GM23338 (cell line): Measurements from ENCODE around the gene MRPS10. TPM values are rescaled to one million over a fixed set of nuclear protein-coding genes. Genes with fewer than 3 reads are reported as not detected.

Experiments used
- ATAC-seq: fragments of 200-7000 bp; cut with Tn5 transposase; 3 replicates; pipeline ENCODE4 v1.9.1; 2020
- DNase-seq: peaks from one replicate; pipeline ENCODE4 v3.0.0-alpha.2; 2015; ENCODE audit warnings: low spot score
- H2AFZ ChIP-seq: fragments of 200-600 bp; sonication (generic); 2 replicates; pipeline ENCODE4 v1.8.0; 2016; ENCODE audit warnings: antibody characterized with exemption, mild to moderate bottlenecking, moderate library complexity
- H3F3A ChIP-seq: fragments of 200-600 bp; sonication (generic); replicated peaks from 2 replicates; pipeline ENCODE4 v1.8.0; 2017; ENCODE audit warnings: antibody characterized with exemption, mixed run types, low read depth
- H3K27ac ChIP-seq: fragments of 200-600 bp; sonication (generic); 2 replicates; pipeline ENCODE4 v1.6.1; 2016; ENCODE audit warnings: low read depth
- H3K27me3 ChIP-seq: fragments of 200-600 bp; sonication (generic); 2 replicates; pipeline ENCODE4 v1.8.0; 2016; ENCODE audit warnings: mild to moderate bottlenecking, mixed run types, moderate library complexity; ENCODE audit not compliant: insufficient read depth
- H3K36me3 ChIP-seq: fragments of 200-600 bp; sonication (generic); 2 replicates; pipeline ENCODE4 v1.8.0; 2016; ENCODE audit warnings: mild to moderate bottlenecking; ENCODE audit not compliant: insufficient read depth
- H3K4me1 ChIP-seq: fragments of 200-600 bp; sonication (generic); 2 replicates; pipeline ENCODE4 v1.8.0; 2016; ENCODE audit warnings: mild to moderate bottlenecking, moderate library complexity; ENCODE audit not compliant: insufficient read depth
- H3K4me2 ChIP-seq: fragments of 200-600 bp; sonication (generic); 2 replicates; pipeline ENCODE4 v1.7.1; 2017; ENCODE audit warnings: mixed run types
- H3K4me3 ChIP-seq: fragments of 200-600 bp; sonication (generic); 2 replicates; pipeline ENCODE4 v1.6.1; 2016; ENCODE audit warnings: mixed run types
- H3K79me2 ChIP-seq: fragments of 200-600 bp; sonication (generic); replicated peaks from 2 replicates; pipeline ENCODE4 v1.8.0; 2017; ENCODE audit warnings: mild to moderate bottlenecking; ENCODE audit not compliant: insufficient read depth
- H3K9me2 ChIP-seq: fragments of 200-600 bp; sonication (generic); 2 replicates; pipeline ENCODE4 v1.8.0; 2017; ENCODE audit not compliant: insufficient read depth
- H4K20me1 ChIP-seq: fragments of 200-600 bp; sonication (generic); replicated peaks from 2 replicates; pipeline ENCODE4 v1.8.0; 2017; ENCODE audit warnings: mild to moderate bottlenecking; ENCODE audit not compliant: insufficient read depth
- H3K27ac Mint-ChIP-seq: 2 replicates; pipeline ENCODE4 v1.8.0; 2020; ENCODE audit warnings: inconsistent platforms, mild to moderate bottlenecking, moderate library complexity, mixed read lengths
- H3K27me3 Mint-ChIP-seq: 3 replicates; pipeline ENCODE4 v1.8.0; 2022; ENCODE audit warnings: low read depth, mild to moderate bottlenecking, moderate library complexity, mixed read lengths, inconsistent platforms; ENCODE audit not compliant: insufficient read depth, poor library complexity
- H3K36me3 Mint-ChIP-seq: 3 replicates; pipeline ENCODE4 v1.8.0; 2021; ENCODE audit warnings: low read depth, mild to moderate bottlenecking, inconsistent platforms, moderate library complexity, mixed read lengths
- H3K4me1 Mint-ChIP-seq: 3 replicates; pipeline ENCODE4 v1.8.0; 2020; ENCODE audit warnings: mild to moderate bottlenecking, inconsistent platforms, mixed read lengths
- H3K4me3 Mint-ChIP-seq: 3 replicates; pipeline ENCODE4 v1.8.0; 2021; ENCODE audit warnings: moderate library complexity, mild to moderate bottlenecking, inconsistent platforms, mixed read lengths
- H3K9me3 Mint-ChIP-seq: 3 replicates; pipeline ENCODE4 v1.8.0; 2020; ENCODE audit warnings: moderate library complexity, mild to moderate bottlenecking, inconsistent platforms, mixed read lengths
- CREB1 ChIP-seq: fragments of 250-450 bp; sonication (Bioruptor Pico); IDR thresholded peaks from 2 replicates; pipeline ENCODE4 v1.5.0; 2020; ENCODE audit warnings: low read depth, mild to moderate bottlenecking, moderate library complexity
- EZH2 ChIP-seq: fragments of 200-600 bp; sonication (generic); IDR thresholded peaks from one replicate; pipeline ENCODE4 v1.8.0; 2017; ENCODE audit warnings: antibody characterized with exemption, mild to moderate bottlenecking, low read depth; ENCODE audit not compliant: unreplicated experiment
- EZH2phosphoT487 ChIP-seq: fragments of 200-600 bp; sonication (generic); IDR thresholded peaks from one replicate; pipeline ENCODE4 v1.8.1; 2018; ENCODE audit warnings: antibody characterized with exemption; ENCODE audit not compliant: unreplicated experiment
- JUNB ChIP-seq: IDR thresholded peaks from one replicate; pipeline ENCODE4 v1.6.1; 2016; ENCODE audit warnings: antibody characterized with exemption; ENCODE audit not compliant: unreplicated experiment
- NANOG ChIP-seq: IDR thresholded peaks from 2 replicates; pipeline ENCODE4 v1.6.1; 2016; ENCODE audit warnings: antibody characterized with exemption, borderline replicate concordance
- POLR2AphosphoS5 ChIP-seq: IDR thresholded peaks from 2 replicates; pipeline ENCODE4 v1.6.1; 2016; ENCODE audit warnings: antibody characterized with exemption, low read depth
- STAT1 ChIP-seq: IDR thresholded peaks from one replicate; pipeline ENCODE4 v1.6.1; 2016; ENCODE audit warnings: antibody characterized with exemption; ENCODE audit not compliant: unreplicated experiment
- ZNF114 ChIP-seq: fragments of 250-450 bp; sonication (Bioruptor Pico); IDR thresholded peaks from 2 replicates; pipeline ENCODE4 v1.5.0; 2020; ENCODE audit warnings: mild to moderate bottlenecking, moderate library complexity
- ZNF331 ChIP-seq: fragments of 250-450 bp; sonication (Bioruptor Pico); IDR thresholded peaks from 2 replicates; pipeline ENCODE4 v1.5.0; 2020; ENCODE audit warnings: low read depth, mild to moderate bottlenecking, moderate library complexity
- polyA plus RNA-seq: library from polyadenylated mRNA; unstranded; fragments of >200 nt; fragmentation: Nextera tagmentation; extraction: Ambion mirVana; gene quantifications from 2 replicates; pipeline ENCODE4 v1.2.1, GENCODE V29; 2016
- total RNA-seq: library from RNA; depleted of rRNA; stranded (reverse); fragments of >200 nt; shearing (Covaris generic); gene quantifications from 2 replicates; pipeline ENCODE4 v1.2.3, GENCODE V29; 2014
- TF ChIP-seq, protein P1 (sequence below), 2 experiments: fragments of 200-600 bp in 1 of 2; sonication (generic) in 1 of 2; conservative IDR thresholded peaks; 2 replicates each; pipeline versions ENCODE4 v1.5.1 to v1.6.1; 2016 to 2017; ENCODE audit warnings: antibody characterized with exemption in 2 of 2, low read depth in 2 of 2, mild to moderate bottlenecking in 2 of 2, moderate library complexity in 1 of 2
- TF ChIP-seq, protein P2 (sequence below): IDR thresholded peaks from 2 replicates; pipeline ENCODE4 v1.6.1; 2016; ENCODE audit warnings: antibody characterized with exemption
- TF ChIP-seq, protein P3 (sequence below): IDR thresholded peaks from one replicate; pipeline ENCODE4 v1.6.1; 2018; ENCODE audit warnings: antibody characterized with exemption; ENCODE audit not compliant: unreplicated experiment
- TF ChIP-seq, protein P4 (sequence below): fragments of 250-450 bp; sonication (Bioruptor Pico); IDR thresholded peaks from 2 replicates; pipeline ENCODE4 v1.5.0; 2020; ENCODE audit warnings: mild to moderate bottlenecking, moderate library complexity

MRPS10 gene
- total and polyA plus RNA-seq, 2 experiments from 2014 or later, result 36.2 to 42.7 TPM

DNA sequence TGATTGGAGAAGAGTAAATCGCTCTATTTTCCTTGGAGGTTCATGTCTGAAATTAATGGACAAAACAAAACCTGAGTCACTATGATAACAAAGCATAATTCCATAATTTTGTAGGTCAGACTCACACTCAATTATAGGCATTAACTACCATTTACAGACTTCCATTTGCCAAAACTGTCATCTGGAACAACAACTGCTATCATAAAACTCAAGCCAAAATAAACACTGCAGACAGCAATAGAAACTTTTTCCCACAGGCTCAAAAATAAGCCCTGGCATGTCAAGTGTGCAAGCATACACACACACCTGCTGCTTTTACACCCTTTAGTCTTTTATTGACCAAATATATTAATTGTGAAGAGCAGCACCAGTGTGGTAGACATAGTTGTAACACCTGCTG is 7.1 kb downstream of the MRPS10 start:
- no peak overlapping the region for H3K27ac ChIP-seq
- ATAC-seq (no peak), DNase-seq (no peak)
- Mint-ChIP-seq H3K36me3 (peaks cover 57% of the 10 kb centered on the region), H3K4me1 (peaks cover 4% of the 10 kb centered on the region; the same call in 2 of the 3 replicates), H3K4me3 (no peak overlapping the region), H3K27me3 (no peaks in the 10 kb centered on the region), H3K27ac (no peak overlapping the region), H3K9me3 (no peaks in the 10 kb centered on the region)
- no peak overlapping the region for H3K4me3 ChIP-seq
- 0 out of 2 replicates have a peak, but pooled peaks cover 3% of the 10 kb centered on the region for H3F3A ChIP-seq
- H3K4me1 ChIP-seq, result no peaks in the 10 kb centered on the region
- H4K20me1 ChIP-seq, result no peaks in the 10 kb centered on the region
- H2AFZ ChIP-seq, result no peak overlapping the region
- peaks cover 32% of the 10 kb centered on the region for H3K36me3 ChIP-seq
- H3K79me2 ChIP-seq, result no peaks in the 10 kb centered on the region
- no peak overlapping the region for H3K4me2 ChIP-seq
- H3K27me3 ChIP-seq, result no peaks in the 10 kb centered on the region
- TF ChIP-seq EZH2phosphoT487 (no peak), POLR2AphosphoS5 (no peak), JUNB (no peak), ZNF331 (CRISPR knock-in tag) (no peak), ZNF114 (CRISPR knock-in tag) (no peak), STAT1 (no peak), CREB1 (CRISPR knock-in tag) (no peak), NANOG (no peak), EZH2 (no peak)
- TF ChIP-seq, protein P1, sequence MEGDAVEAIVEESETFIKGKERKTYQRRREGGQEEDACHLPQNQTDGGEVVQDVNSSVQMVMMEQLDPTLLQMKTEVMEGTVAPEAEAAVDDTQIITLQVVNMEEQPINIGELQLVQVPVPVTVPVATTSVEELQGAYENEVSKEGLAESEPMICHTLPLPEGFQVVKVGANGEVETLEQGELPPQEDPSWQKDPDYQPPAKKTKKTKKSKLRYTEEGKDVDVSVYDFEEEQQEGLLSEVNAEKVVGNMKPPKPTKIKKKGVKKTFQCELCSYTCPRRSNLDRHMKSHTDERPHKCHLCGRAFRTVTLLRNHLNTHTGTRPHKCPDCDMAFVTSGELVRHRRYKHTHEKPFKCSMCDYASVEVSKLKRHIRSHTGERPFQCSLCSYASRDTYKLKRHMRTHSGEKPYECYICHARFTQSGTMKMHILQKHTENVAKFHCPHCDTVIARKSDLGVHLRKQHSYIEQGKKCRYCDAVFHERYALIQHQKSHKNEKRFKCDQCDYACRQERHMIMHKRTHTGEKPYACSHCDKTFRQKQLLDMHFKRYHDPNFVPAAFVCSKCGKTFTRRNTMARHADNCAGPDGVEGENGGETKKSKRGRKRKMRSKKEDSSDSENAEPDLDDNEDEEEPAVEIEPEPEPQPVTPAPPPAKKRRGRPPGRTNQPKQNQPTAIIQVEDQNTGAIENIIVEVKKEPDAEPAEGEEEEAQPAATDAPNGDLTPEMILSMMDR (conservative IDR thresholded peaks at IDR 0.05; ENCODE audit: low read depth in 2 of 2), result no peak
- TF ChIP-seq, protein P2, sequence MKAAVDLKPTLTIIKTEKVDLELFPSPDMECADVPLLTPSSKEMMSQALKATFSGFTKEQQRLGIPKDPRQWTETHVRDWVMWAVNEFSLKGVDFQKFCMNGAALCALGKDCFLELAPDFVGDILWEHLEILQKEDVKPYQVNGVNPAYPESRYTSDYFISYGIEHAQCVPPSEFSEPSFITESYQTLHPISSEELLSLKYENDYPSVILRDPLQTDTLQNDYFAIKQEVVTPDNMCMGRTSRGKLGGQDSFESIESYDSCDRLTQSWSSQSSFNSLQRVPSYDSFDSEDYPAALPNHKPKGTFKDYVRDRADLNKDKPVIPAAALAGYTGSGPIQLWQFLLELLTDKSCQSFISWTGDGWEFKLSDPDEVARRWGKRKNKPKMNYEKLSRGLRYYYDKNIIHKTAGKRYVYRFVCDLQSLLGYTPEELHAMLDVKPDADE, result no peak
- TF ChIP-seq, protein P3, sequence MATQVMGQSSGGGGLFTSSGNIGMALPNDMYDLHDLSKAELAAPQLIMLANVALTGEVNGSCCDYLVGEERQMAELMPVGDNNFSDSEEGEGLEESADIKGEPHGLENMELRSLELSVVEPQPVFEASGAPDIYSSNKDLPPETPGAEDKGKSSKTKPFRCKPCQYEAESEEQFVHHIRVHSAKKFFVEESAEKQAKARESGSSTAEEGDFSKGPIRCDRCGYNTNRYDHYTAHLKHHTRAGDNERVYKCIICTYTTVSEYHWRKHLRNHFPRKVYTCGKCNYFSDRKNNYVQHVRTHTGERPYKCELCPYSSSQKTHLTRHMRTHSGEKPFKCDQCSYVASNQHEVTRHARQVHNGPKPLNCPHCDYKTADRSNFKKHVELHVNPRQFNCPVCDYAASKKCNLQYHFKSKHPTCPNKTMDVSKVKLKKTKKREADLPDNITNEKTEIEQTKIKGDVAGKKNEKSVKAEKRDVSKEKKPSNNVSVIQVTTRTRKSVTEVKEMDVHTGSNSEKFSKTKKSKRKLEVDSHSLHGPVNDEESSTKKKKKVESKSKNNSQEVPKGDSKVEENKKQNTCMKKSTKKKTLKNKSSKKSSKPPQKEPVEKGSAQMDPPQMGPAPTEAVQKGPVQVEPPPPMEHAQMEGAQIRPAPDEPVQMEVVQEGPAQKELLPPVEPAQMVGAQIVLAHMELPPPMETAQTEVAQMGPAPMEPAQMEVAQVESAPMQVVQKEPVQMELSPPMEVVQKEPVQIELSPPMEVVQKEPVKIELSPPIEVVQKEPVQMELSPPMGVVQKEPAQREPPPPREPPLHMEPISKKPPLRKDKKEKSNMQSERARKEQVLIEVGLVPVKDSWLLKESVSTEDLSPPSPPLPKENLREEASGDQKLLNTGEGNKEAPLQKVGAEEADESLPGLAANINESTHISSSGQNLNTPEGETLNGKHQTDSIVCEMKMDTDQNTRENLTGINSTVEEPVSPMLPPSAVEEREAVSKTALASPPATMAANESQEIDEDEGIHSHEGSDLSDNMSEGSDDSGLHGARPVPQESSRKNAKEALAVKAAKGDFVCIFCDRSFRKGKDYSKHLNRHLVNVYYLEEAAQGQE, result no peak
- TF ChIP-seq, protein P4, sequence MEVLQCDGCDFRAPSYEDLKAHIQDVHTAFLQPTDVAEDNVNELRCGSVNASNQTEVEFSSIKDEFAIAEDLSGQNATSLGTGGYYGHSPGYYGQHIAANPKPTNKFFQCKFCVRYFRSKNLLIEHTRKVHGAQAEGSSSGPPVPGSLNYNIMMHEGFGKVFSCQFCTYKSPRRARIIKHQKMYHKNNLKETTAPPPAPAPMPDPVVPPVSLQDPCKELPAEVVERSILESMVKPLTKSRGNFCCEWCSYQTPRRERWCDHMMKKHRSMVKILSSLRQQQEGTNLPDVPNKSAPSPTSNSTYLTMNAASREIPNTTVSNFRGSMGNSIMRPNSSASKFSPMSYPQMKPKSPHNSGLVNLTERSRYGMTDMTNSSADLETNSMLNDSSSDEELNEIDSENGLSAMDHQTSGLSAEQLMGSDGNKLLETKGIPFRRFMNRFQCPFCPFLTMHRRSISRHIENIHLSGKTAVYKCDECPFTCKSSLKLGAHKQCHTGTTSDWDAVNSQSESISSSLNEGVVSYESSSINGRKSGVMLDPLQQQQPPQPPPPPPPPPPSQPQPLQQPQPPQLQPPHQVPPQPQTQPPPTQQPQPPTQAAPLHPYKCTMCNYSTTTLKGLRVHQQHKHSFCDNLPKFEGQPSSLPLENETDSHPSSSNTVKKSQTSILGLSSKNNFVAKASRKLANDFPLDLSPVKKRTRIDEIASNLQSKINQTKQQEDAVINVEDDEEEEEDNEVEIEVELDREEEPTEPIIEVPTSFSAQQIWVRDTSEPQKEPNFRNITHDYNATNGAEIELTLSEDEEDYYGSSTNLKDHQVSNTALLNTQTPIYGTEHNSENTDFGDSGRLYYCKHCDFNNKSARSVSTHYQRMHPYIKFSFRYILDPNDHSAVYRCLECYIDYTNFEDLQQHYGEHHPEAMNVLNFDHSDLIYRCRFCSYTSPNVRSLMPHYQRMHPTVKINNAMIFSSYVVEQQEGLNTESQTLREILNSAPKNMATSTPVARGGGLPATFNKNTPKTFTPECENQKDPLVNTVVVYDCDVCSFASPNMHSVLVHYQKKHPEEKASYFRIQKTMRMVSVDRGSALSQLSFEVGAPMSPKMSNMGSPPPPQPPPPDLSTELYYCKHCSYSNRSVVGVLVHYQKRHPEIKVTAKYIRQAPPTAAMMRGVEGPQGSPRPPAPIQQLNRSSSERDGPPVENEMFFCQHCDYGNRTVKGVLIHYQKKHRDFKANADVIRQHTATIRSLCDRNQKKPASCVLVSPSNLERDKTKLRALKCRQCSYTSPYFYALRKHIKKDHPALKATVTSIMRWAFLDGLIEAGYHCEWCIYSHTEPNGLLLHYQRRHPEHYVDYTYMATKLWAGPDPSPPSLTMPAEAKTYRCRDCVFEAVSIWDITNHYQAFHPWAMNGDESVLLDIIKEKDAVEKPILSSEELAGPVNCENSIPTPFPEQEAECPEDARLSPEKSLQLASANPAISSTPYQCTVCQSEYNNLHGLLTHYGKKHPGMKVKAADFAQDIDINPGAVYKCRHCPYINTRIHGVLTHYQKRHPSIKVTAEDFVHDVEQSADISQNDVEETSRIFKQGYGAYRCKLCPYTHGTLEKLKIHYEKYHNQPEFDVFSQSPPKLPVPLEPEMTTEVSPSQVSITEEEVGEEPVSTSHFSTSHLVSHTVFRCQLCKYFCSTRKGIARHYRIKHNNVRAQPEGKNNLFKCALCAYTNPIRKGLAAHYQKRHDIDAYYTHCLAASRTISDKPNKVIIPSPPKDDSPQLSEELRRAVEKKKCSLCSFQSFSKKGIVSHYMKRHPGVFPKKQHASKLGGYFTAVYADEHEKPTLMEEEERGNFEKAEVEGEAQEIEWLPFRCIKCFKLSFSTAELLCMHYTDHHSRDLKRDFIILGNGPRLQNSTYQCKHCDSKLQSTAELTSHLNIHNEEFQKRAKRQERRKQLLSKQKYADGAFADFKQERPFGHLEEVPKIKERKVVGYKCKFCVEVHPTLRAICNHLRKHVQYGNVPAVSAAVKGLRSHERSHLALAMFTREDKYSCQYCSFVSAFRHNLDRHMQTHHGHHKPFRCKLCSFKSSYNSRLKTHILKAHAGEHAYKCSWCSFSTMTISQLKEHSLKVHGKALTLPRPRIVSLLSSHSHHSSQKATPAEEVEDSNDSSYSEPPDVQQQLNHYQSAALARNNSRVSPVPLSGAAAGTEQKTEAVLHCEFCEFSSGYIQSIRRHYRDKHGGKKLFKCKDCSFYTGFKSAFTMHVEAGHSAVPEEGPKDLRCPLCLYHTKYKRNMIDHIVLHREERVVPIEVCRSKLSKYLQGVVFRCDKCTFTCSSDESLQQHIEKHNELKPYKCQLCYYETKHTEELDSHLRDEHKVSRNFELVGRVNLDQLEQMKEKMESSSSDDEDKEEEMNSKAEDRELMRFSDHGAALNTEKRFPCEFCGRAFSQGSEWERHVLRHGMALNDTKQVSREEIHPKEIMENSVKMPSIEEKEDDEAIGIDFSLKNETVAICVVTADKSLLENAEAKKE, result no peak
- no peaks in the 10 kb centered on the region for H3K9me2 ChIP-seq
